GM19043 (cell line): ENCODE measurements around the gene CHRNG.
"Not testable (repeated sequence)": the region's sequence is repeated elsewhere in the genome, so short reads cannot be mapped to it uniquely, and the experiment has no call there.

ENCODE experiments used
- ATAC-seq: cut with Tn5 transposase; IDR thresholded peaks from one replicate; pipeline ENCODE4 v1.9.1; 2021; ENCODE audit warnings: low read depth; ENCODE audit not compliant: unreplicated experiment

The CHRNG gene

DNA sequence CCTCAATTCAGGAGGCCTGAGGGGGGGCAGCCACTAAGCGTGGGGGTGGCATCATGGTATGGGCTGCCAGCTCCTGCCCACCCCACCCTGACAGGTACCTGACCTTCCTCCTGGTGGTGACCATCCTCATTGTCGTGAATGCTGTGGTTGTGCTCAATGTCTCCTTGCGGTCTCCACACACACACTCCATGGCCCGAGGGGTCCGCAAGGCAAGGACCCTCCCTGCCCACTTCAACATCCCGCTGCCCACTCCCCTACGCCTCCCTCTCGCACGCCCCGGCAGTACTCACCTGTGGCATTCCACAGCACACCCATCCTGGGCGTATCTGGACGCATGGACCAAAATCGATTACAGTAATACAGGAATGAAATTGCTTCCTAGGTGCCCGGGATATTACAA, 4.0 kb downstream of the CHRNG start:
- ATAC-seq = no peak

DNA sequence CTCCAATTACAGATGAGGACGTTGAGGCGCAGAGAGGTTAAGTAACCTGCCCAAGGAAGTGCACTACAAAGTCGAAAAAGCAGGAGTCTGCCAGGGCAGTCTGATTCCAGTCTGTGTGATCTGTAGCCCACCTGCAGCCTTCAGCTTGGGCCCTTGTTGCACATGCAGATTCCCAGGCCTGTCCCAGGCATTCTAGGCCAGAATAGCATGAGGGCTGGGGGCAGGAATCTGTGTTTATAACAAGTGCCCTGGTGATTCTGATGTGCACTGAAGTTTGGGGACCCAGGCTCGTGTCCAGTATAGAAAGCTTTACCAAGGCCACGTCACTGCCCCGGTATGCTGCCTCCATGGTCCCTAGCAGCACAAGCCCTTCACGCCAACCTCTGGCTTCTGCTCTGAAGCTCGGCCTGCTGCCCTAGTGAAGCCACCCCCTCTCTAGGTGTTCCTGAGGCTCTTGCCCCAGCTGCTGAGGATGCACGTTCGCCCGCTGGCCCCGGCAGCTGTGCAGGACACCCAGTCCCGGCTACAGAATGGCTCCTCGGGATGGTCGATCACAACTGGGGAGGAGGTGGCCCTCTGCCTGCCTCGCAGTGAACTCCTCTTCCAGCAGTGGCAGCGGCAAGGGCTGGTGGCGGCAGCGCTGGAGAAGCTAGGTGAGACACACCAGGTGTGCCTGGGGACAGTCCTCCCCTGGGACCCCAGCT, 4.6 kb downstream of the CHRNG start:
- ATAC-seq = no peak

DNA sequence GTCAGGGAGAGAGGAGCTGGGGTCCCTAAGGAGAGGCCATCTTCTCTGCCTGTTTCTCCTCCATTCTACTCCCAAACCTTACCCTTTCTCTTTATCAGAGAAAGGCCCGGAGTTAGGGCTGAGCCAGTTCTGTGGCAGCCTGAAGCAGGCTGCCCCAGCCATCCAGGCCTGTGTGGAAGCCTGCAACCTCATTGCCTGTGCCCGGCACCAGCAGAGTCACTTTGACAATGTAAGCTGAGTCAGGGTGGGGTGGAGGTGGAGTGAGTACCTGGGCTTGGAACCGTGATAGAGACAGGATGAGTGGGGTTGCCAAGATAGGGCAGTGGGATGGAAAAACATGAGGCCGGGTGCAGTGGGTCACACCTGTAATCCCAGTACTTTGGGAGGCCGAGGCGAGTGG, 5.2 kb downstream of the CHRNG start:
- ATAC-seq = no peak

DNA sequence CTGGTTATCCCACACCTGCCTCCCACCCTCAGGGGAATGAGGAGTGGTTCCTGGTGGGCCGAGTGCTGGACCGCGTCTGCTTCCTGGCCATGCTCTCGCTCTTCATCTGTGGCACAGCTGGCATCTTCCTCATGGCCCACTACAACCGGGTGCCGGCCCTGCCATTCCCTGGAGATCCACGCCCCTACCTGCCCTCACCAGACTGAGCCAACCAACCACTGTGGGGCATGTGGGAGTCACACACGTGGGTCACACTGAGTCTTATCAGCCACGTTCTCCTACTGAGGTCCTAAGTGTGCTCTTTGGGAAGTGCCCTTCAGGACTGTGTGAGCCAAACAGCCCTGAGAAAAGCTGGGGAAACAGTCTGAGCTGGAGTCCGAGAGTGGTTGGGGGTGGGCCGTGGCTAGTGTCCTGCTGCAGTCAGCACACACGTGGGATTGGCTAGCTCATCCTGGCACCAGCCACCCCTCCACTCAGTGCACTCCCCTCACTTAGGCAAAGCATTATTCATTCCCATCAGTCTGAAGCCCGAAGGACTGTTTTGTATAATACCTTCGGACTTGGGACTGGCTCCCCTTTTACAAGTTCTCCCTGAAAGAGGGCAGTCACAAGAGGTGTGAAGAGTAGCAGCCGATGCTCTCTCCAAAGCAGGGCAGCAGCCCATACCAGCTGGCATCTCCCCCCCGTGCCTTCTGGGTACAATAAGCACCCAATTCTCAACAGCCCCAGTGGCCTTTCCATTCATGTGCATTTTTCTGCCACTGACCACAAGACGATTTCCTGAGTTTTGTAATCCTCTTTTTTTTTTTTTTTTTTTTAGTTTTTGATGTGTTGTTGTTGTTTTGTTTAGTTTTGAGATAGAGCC, 6.3 kb downstream of the CHRNG start:
- no peak for ATAC-seq

DNA sequence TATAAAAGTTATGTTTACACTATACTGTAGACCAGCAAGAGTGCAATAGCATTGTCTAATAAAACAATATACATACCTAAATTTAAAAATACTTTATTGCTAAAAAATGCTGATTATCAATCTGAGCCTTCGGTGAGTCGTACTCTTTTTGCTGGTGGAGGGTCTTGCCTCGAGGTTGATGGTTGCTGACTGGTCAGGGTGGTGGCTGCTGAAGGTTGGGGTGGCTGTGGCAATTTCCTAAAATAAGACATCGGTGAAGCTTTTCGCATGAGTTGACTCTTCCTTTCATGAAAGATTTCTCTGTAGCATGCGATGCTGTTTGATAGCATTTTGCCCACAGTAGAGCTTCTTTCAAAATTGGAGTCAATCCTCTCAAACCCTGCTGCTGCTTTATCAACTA, 8.5 kb downstream of the CHRNG start:
- no peak for ATAC-seq

DNA sequence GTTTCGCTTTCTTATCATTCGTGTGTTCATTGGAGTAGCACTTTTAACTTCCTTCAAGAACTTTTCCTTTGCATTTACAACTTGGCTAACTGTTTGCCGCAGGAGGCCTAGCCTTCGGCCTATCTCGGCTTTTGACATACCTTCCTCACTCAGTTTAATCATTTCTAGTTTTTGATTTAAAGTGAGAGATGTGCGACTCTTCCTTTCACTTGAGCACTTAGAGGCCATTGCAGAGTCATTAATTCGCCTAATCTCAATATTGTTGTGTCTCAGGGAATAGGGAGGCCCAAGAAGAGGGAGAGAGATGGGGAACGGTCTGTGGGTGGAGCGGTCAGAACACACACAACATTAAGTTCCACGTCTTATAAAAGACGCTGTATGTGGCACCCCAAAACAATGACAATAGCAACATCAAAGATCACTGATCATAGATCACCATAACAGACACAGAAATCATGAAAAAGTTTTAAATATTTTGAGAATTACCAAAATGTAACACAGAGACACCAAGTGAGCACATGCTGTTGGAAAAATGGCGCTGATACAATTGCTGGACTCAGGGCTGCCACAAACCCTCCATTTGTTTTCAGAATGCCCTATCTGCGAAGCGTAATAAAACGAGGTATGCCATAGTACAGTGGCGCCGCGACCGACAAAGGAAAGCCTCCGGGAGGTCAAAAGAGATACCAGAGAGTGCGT, 10.3 kb downstream of the CHRNG start:
- no peak for ATAC-seq

DNA sequence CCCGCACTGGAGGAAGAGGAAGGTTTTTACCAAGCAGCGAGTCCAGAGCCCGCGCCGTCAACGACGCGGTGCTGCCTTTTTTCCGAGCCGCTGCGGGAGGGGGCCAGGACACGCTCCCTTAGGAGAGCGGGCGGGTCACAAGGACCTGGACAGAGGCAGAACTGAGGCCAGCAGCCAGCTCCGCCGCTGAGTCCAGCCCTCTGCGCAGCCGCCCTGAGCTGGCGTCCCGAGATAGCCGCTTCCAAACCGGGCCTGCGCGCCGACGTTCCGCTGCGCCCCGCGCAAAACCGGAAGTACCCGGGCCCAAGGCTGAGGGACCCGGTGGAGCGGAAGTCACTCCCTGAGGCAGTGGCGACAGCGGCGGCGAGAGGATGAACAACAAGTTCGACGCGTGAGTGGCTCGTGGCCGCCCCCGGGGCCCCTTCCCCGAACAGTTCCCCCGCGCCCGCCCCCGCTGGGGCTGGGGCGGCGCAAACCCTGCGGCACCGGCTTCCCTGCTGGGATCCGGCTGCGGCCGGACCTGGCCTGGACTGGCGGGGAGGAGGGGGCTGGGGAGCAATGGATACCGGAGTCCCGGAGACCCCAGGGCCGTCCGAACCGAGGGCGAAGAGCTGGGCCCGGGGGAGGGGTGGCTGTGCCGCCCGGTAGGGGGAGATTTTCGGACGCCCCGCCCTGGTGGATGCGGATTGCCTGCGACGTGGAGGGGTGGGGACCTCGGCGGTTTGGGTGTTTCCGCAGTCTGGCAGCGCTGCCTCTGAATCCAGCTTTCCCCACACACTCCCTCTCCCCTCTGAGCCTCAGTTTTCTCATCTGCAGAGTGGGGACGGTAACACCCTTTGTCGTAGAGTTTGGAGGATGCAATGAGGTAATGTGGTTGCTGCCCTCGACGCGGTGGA, 11.1 kb downstream of the CHRNG start, which contains the start of the genes EIF4E2 and TIGD1:
Gene EIF4E2 (plus strand): TSS at position 336 of the 896 bp plus-strand sequence. CDS start 36 bp downstream, at position 372.
Gene TIGD1 (minus strand): TSS at position 204 of the 896 bp plus-strand sequence. CDS start 675 bp downstream, outside the sequence.
- ATAC-seq = peak; percentile 91

DNA sequence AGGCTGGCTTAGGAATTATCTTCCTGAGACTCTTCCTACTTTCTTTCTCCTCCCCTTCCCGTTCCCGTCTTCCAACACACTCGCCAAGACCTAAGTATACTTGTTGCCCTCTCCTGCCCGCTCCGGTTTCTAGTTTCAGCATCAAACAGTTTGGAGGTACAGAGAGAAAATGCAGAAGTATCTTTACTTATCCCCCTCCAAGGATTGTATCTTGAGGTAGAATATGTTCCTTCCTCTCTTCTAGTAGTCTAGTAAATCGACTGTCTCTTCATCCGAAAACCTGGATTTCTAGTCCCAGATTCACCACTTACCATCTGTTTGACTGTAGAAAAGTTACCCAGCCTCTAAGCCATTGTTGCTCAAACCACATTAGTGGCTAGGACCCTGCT, 11.8 kb downstream of the CHRNG start:
- no peak for ATAC-seq

DNA sequence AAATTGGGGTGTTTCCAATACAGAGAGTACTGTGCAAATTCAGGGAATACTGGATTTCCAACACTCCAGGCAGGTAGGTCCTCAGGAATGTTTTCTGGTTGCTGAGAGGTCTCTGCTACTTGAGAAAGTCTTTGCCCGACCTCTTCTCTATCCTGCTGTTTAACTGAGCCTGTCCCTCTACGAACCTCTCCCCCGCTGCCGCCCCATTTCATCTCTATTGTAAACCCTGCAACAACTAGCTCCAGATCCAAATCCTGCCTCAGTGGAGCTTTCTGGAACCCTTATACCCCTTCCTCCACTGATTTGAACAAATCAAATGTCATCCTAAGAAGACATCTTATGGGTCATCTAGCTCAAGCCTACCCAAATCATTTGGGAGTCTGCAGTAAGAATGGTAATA, 12.3 kb downstream of the CHRNG start:
- no peak for ATAC-seq

DNA sequence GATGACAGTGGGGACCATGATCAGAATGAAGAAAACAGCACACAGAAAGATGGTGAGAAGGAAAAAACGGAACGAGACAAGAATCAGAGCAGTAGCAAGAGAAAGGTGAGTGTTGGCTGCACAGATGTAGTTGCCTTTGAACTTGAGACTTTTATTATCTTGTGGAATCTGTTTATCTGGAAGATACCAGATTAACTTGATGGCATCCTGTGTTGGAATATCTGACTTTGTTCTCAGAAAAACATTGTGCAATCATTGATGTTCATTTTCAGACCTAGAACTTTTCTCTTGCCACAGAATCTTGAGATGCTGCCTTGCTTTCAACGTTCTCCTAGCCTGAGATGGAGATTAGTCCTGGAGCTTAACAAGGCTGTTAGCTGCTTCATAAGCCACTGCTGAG, 16.9 kb downstream of the CHRNG start:
- ATAC-seq = no peak

DNA sequence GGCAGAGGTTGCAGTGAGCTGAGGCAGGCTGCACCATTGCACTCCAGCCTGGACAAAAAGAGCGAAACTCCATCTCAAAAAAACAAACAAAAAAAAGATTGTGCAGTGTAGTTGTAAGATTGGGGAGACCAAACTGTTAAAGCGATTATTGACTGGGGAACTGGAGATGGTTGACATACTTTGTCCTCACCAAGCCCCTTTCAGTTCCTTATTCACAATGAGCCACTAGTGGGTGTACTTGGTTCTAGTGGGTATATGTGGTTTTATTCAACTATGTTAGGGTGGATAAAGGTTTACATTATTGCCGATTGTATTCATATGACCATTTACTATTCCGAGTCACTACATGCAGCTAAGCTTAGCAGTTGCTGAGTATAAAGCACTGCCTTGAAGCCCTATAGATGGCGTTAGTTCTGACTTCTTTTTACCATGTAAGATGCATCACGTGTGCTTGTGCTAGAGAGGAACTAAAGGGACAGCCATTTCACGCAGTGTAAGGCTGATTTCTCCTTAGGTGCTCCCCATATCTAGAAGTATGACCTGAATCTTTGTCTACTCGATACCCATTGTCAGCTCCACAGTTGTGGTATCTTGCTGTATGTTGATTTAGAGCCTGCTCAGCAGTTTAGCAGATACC, 23.1 kb downstream of the CHRNG start:
- ATAC-seq = no peak

DNA sequence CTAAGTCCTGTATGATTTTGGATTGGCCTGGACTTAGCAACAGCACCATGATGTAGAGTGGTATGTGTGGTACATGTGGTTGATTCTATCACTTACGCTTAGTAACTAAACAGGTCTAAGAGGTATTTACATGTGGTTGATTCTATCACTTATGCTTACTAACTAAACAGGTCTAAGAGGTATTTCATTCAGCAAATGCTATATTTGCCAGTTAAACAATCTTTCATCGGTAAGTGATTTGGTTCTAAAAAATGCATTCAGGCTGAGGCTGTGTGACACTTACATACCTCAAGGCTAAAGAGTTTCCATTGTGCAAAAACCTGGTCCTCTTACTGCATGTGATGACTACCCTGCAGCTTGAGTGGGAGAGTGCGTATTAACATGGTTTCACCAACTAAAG, 24.1 kb downstream of the CHRNG start:
- ATAC-seq = no peak

DNA sequence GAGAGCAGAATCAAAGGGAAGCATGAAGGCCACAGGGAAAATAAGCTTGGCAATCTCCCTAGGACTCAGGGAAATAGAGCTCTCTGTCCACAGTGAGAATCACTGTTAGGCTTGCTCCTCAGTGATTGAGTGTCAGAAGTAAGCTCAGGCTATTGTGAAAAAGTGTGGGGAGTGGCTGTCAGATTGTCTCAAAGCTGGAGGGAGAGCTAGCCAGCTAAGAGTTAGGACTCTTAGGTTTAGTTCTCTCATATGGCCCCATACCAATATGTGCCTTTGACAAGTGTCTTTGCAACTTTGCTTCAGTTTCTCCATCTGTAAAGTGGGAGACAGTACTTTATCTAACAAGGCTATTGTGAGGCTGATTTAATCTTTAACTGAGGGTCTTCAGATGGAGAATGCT, 28.2 kb downstream of the CHRNG start:
- no peak for ATAC-seq

DNA sequence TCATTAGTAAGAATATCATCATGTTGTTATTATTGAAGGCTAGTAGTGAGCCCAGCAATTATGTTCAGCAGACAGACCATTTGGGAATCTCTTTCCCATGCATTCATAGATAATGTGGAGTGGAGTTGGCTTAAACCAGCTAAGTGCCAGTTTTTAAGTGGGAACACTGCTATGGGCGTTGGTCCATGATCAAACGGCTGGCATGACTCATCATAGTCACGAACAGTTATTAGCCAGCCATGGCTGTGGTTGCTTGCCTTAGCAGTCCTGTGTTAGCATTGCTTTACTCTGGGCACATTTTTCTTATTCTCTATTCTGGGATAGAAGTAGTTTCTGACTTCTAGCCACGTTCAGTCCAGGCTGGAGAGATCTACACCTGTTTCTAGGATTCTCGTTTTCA, 28.7 kb downstream of the CHRNG start:
- no peak for ATAC-seq

DNA sequence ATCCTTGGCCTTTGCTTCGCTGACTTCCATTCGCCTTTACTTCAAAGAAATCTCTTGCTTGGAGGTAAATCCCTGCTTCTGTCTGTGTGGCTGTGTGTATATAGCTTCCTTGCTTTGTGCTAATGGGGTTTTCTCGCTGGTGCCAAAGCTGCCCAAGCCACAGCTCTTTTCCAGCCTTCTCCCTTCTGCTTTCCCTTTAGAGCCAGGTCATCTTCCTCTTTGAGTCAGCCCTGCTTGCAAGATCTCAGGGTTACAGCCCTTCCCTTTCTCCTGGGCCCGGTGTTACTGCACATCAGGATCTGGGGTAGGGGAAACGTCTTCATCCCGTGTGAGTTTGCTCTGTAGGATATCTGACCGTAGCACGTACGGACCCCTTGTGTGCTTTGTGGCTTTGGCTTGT, 30.0 kb downstream of the CHRNG start:
- no peak for ATAC-seq

DNA sequence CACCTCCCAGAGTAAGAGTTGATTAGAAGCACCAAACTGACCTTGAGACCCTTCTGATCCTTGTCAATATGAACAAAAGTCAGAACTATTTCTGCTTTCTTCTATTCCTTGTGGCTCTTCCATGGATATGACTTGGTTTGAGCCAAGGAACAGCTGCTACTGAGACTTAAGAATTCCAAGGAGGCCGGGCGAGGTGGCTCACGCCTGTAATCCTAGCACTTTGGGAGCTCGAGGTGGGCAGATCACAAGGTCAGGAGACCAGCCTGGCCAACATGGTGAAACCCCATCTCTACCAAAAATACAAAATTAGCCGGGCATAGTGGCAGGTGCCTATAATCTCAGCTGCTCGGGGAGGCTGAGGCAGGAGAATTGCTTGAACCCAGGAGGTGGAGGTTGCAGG, 31.0 kb downstream of the CHRNG start:
- not testable (repeated sequence) for ATAC-seq

DNA sequence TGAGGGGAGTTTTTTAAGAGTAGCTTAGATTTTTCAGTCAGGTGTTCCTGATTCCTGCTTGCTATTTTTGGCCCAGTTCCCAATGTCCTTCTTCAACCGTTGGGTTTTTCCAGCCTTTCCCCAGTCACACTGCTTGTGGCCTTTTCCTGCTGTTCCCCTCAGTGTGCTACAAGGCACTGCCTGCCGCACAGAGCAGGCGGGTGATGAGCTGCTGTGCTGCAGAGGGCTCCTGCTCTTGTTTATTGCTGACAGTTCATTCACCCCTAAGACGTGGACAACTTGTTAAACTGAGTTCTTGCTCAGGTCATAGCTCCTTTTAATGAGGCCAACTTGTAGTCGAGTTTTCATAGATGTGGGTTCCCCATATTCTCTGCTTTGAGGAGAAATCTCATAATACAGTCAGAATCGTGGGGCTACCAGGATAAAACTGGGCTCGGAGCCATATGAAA, 31.6 kb downstream of the CHRNG start:
- ATAC-seq = no peak

DNA sequence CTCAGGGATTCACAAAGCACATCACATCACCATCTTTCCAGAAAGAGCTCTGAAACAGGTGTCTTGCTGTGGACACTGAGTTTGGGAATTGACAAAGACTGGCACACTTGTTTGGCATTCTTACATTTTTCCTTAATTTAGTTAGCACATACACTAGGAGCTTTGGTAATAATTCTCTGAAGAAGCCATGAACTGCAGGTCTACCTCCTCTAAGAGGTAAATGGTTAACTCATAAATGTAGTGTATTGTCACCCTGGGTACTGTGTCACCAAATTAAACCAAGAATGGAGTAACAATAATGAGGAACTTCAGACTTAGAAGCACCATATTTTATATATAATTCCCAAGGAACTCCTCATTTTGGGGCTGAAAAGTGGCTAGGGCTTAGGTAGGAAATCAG, 33.5 kb downstream of the CHRNG start:
- no peak for ATAC-seq

DNA sequence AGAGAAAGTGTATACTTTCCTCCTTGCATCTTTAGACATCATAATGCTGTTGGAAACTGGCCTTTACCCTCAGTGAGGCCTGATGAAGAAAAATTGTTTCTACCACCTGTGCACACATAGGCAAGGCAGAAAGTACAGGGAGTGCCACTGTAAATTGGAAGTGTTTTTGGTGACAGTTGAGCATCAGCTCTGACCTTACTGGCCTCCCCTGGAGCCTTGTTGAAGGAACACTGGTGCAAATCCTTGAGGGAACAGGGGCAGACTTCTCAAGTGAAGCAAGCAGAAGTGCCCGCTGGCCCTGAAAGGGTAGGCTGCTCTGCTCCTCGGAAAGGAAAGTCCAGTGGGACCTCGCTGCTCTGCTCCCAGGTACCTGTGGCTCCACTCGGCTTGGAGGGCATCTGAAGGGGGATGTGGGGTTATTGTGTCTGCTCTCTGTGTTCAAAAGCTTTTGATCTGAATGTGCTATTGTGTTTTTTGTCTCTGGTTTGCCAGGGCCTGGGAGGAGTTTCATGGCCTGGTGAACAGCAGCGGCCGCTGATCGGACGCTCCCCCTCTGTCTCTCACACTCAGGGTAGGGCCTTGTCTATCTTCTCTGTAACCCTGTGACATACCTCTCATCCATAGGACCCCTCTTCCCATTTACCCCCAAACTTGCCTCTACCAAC, 34.4 kb downstream of the CHRNG start:
- no peak for ATAC-seq
